Measurements from ENCODE around the gene GALNT10. TPM values are rescaled to one million over a fixed set of nuclear protein-coding genes. Genes with fewer than 3 reads are reported as not detected.

The GALNT10 gene
- total and polyA plus RNA-seq, 9 of the 15 experiments (the other 6 are each of a cell fraction or from before 2014, with no cell fraction given): 4.6 to 37.1 (median 13.3) TPM

DNA sequence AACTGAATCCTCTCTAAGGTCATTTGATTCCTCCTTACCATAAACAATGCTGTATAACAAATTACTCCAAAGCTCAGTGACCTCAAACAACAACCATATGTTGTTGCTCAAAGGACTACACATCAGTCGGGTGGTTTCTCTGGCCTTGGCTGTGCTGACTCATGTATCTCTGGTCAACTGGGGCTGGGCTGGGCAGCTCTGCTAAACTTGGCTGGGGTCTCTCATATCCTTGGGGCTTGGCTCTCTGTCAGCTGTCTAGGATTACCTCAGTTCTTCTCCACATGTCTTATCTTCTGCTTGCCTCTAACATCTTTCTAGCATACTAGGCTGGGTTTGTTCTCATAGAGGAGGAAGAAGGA, 86.4 kb downstream of the GALNT10 start (continued):
- TF ChIP-seq EHMT2 (IDR thresholded peaks at IDR 0.05) (peak; percentile 66; the same call in 1 of the 2 replicates), LCOR (CRISPR knock-in tag; IDR thresholded peaks at IDR 0.05) (no peak), SMARCA4 (IDR thresholded peaks at IDR 0.05) (0 out of 2 replicates have a peak, but pooled peaks have one; percentile 37), C11orf30 (IDR thresholded peaks at IDR 0.05; ENCODE audit: low read depth) (peak; percentile 80)

DNA sequence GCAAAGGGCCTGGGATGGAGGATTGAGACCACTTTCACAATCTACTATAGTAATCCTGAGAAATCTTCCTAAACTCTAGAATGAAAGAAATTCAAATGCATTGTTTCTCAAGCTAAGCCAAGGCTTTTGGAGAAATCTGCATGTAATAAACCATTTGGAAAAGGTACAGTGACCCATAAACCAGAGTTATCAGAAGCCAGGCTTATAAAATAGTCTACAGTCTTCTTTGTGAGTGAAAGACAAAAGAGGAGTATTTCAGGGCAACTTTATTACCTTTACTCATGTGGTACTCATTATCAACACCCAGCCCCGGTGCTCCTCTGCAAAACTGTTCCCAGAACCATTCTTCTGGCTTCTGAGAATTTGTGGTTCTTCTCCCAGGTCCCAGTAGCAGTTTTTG, 87.0 kb downstream of the GALNT10 start:
- in situ Hi-C loops (cut with MboI) (no loop called here), intact Hi-C loops (cut with micrococcal nuclease) (no loop called here)
- FAIRE-seq (no peak), ATAC-seq (no peak), DNase-seq (ENCODE audit: extremely low read depth in 1 of 4, low spot score in 3 of 4) (no peak)
- Histone ChIP-seq H3K9me3 (replicated peaks; ENCODE audit: control insufficient read depth, insufficient read depth, low read depth, low read length) (no peaks in the 10 kb centered on the region), H3K9ac (ENCODE audit: insufficient read depth in 1 of 2, low read depth in 2 of 2, low read length in 2 of 2) (no peak overlapping the region; a peak in 1 of 4 replicates), H3K4me2 (ENCODE audit: insufficient read depth, low read length) (peak overlapping the region; percentile 61), H4K20me1 (replicated peaks; ENCODE audit: control insufficient read depth, insufficient read depth, low read length) (no peaks in the 10 kb centered on the region), H3K79me2 (ENCODE audit: control insufficient read depth, insufficient read depth, low read length) (no peaks in the 10 kb centered on the region), H3K4me1 (replicated peaks in 1 of 2; ENCODE audit: control insufficient read depth in 2 of 2, insufficient read depth in 2 of 2, low read length in 2 of 2) (peaks cover 22 to 51% of the 10 kb centered on the region in 2 experiments), H3K36me3 (ENCODE audit: control insufficient read depth, insufficient read depth, low read length) (no peaks in the 10 kb centered on the region), H3K27me3 (ENCODE audit: control insufficient read depth in 2 of 2, insufficient read depth in 2 of 2, low read length in 2 of 2) (no peaks in the 10 kb centered on the region), H2AFZ (ENCODE audit: low read depth, low read length) (no peak overlapping the region; the same call in 1 of the 2 replicates), H3K9me1 (ENCODE audit: control insufficient read depth, insufficient read depth, low read length) (no peaks in the 10 kb centered on the region), H3K27ac (ENCODE audit: extremely low read depth, low read depth, low read length) (peak overlapping the region; percentile 45; the same call in 1 of the 3 replicates), H3K4me3 (no peak overlapping the region)
- 0% methylated on average over 1 of the region's 1 CpG for WGBS (ENCODE audit: insufficient coverage, low coverage, missing lambda C conversion rate)
- no TSS peak for BruUV-seq (replicated peaks)
- TF ChIP-seq, protein P1, sequence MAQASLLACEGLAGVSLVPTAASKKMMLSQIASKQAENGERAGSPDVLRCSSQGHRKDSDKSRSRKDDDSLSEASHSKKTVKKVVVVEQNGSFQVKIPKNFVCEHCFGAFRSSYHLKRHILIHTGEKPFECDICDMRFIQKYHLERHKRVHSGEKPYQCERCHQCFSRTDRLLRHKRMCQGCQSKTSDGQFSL (CRISPR knock-in tag; IDR thresholded peaks at IDR 0.05): no peak
- TF ChIP-seq, protein P1 (tag; IDR thresholded peaks at IDR 0.05): no peak
- TF ChIP-seq CBFA2T2 (conservative IDR thresholded peaks at IDR 0.05) (no peak), TSC22D4 (tag; IDR thresholded peaks at IDR 0.05) (no peak), TEAD2 (tag; IDR thresholded peaks at IDR 0.05) (no peak), BHLHE40 (IDR thresholded peaks at IDR 0.05; ENCODE audit: low read length) (no peak), SIN3A (IDR thresholded peaks at IDR 0.05; ENCODE audit: borderline replicate concordance in 2 of 2, control insufficient read depth in 1 of 2, low read depth in 2 of 2, low read length in 2 of 2) (no peak), CBX3 (IDR thresholded peaks at IDR 0.05; ENCODE audit: borderline replicate concordance in 1 of 2, low read length in 2 of 2) (no peak), ZNF121 (CRISPR knock-in tag; conservative IDR thresholded peaks at IDR 0.05) (no peak), TBL1XR1 (IDR thresholded peaks at IDR 0.05; ENCODE audit: low read length in 2 of 2) (no peak), DIDO1 (tag; IDR thresholded peaks at IDR 0.05; ENCODE audit: low read depth) (no peak)
- TF ChIP-seq, protein P2, sequence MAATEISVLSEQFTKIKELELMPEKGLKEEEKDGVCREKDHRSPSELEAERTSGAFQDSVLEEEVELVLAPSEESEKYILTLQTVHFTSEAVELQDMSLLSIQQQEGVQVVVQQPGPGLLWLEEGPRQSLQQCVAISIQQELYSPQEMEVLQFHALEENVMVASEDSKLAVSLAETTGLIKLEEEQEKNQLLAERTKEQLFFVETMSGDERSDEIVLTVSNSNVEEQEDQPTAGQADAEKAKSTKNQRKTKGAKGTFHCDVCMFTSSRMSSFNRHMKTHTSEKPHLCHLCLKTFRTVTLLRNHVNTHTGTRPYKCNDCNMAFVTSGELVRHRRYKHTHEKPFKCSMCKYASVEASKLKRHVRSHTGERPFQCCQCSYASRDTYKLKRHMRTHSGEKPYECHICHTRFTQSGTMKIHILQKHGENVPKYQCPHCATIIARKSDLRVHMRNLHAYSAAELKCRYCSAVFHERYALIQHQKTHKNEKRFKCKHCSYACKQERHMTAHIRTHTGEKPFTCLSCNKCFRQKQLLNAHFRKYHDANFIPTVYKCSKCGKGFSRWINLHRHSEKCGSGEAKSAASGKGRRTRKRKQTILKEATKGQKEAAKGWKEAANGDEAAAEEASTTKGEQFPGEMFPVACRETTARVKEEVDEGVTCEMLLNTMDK (IDR thresholded peaks at IDR 0.05; ENCODE audit: borderline replicate concordance, insufficient read depth, low read depth, low read length, poor library complexity, severe bottlenecking): no peak
- POLR2A ChIA-PET: no interaction called here
- CTCF ChIA-PET (ENCODE audit: low intra/inter-chr PET ratio): no interaction called here

Data from K562 (cell line).